ENCODE measurements around the gene TMEM165.

Gene TMEM165

DNA sequence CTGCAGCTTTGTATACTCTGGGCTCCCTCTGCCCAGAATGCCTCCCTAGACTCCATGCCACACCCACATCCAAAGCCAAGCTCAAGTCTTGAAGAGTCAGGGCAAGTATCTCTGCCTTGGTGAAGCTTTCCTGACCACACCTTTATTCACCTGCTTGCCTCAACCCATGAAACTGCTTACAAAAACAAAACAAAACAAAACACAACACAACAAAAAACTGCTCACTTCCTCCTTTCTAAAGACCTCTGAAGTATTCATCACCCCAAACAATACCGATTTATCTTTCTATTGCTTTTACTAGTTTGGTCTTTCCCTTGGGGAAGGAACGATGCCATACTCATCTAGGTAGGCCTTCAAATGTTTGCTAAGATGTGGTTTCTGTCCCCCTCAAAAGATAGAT, 45.0 kb downstream of the TMEM165 start:
- no peak overlapping the region for H3K4me3 ChIP-seq (ENCODE audit: low read length)
- DNase-seq (ENCODE audit: low read depth, low spot score): no peak

DNA sequence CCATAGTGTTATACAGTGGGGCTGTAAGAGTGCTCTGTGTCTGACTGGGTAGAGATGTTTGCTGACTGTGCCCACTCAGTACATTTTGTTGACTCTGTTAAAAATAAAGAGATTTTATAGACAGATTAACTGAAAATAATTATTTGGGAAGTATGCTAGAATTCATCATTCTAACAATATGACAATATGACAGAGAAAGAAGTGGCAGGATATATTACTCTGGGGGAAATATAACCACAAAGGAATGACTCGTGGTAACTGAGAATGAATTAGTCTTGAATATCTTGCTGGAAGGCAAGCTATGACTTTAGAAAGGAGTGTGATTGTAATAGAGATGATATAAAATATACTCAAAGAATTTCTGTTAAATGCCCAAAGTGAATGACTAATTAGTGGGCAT, 46.8 kb downstream of the TMEM165 start:
- H3K4me3 ChIP-seq (ENCODE audit: low read length): no peak overlapping the region
- DNase-seq (ENCODE audit: low read depth, low spot score): no peak

GRCh38 chr4:55444827-55445226, 49.1 kb downstream of the TMEM165 start:
- DNase-seq (ENCODE audit: low read depth, low spot score): no peak

GRCh38 chr4:55445921-55446577, 50.3 kb downstream of the TMEM165 start:
- no peak overlapping the region for H3K4me3 ChIP-seq (ENCODE audit: low read length)
- DNase-seq (ENCODE audit: low read depth, low spot score): no peak

More at GRCh38 chr4:55444827-55445226, 49.1 kb downstream of the TMEM165 start:
- H3K4me3 ChIP-seq (ENCODE audit: low read length): no peak overlapping the region

- no peak overlapping the region for H3K4me3 ChIP-seq (ENCODE audit: low read length)
- no peak for DNase-seq (ENCODE audit: low read depth, low spot score)
These were observed 50.8 kb downstream of the TMEM165 start for GRCh38 chr4:55446578-55446922.

GRCh38 chr4:55447108-55447708, 51.5 kb downstream of the TMEM165 start:
- no peak for DNase-seq (ENCODE audit: low read depth, low spot score)
- no peak overlapping the region for H3K4me3 ChIP-seq (ENCODE audit: low read length)

- H3K4me3 ChIP-seq (ENCODE audit: low read length): no peak overlapping the region
- no peak for DNase-seq (ENCODE audit: low read depth, low spot score)
These were observed 52.1 kb downstream of the TMEM165 start for GRCh38 chr4:55447831-55448230.

- DNase-seq (ENCODE audit: low read depth, low spot score): no peak
- H3K4me3 ChIP-seq (ENCODE audit: low read length): no peak overlapping the region
These were observed 54.8 kb downstream of the TMEM165 start for GRCh38 chr4:55450566-55450965.

DNA sequence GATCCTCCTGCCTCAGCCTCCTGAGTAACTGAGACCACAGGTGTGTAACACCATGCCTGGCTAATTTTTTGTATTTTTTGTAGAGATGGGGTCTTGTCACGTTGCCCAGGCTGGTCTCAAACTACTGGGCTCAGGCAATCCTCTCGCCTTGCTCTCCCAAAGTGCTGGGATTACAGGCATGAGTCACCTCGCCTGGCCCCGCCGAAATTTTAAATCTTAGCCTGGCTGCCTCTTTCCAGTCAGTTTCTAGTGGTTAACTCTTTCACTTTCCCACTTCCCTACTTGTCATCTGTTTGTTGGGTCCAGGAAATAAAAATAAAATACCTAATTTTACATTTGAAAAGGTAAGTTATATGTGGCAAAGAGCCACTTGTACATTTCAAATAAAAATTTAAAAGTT, 62.4 kb downstream of the TMEM165 start:
- no peak overlapping the region for H3K4me3 ChIP-seq (ENCODE audit: low read length)
- no peak for DNase-seq (ENCODE audit: low read depth, low spot score)

DNA sequence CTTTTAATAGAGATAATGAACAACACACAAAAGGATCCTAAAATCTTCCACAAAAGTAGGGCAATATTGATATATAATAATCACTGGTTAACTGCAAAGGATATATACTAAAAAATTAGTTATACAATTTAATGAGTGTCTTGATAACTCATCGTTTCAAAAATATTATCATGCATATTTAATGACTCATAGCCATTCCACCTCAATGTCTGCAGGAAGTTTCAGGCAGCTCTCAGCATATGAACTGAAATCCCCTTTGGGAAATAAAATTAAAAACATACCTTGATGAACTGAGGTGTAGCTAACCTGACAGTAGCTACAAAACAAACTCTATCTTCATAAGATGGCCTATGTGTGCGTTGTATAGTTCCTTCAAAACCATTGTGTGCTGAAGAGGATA, 62.9 kb downstream of the TMEM165 start:
- DNase-seq (ENCODE audit: low read depth, low spot score): no peak
- H3K4me3 ChIP-seq (ENCODE audit: low read length): no peak overlapping the region

DNA sequence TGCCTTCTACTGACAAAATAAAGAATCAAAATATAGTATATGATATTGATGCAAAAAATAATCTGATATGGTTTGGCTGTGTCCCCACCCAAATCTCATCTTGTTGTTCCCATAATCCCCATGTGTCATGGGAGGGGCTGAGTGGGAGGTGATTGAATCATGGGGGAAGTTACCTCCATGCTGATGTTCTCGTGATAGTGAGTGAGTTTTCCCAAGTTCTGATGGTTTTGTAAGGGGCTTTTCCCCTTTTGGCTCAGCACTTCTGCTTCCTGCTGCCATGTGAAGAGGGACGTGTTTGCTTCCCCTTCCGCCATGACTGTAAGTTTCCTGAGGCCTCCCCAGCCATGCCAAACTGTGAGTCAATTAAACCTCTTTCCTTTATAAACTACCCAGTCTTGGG, 70.2 kb downstream of the TMEM165 start:
- no peak for DNase-seq (ENCODE audit: low read depth, low spot score)
- no peak overlapping the region for H3K4me3 ChIP-seq (ENCODE audit: low read length)

- DNase-seq (ENCODE audit: low read depth, low spot score): no peak
- H3K4me3 ChIP-seq (ENCODE audit: low read length): no peak overlapping the region
These were observed 73.0 kb downstream of the TMEM165 start for GRCh38 chr4:55468724-55469123.

DNA sequence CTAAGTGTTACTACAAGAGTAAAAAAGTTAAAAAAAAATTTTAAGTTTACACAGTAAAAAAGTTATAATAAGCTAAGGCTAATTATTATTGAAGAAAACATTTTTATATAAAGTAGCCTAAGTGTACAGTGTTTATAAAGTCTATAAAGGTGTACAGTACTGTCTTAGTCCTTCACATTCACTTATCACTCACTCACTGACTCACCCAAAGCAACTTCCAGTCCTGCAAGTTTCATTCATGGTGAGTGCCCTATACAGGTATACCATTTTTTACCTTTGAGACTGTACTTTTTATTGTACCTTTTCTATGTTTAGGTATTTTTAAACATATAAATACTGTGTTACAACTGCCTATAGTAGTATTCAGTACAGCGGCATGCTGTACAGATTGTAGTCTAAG, 74.2 kb downstream of the TMEM165 start:
- no peak overlapping the region for H3K4me3 ChIP-seq (ENCODE audit: low read length)
- no peak for DNase-seq (ENCODE audit: low read depth, low spot score)

Data from Jurkat, Clone E6-1 (cell line).